GM23248 (cell line): ENCODE measurements around the gene NOSIP. TPM values are rescaled to one million over a fixed set of nuclear protein-coding genes. Genes with fewer than 3 reads are reported as not detected.
A peak's percentile ranks its signal among the peaks of the same experiment; 100 is the strongest.

ENCODE experiments used
- DNase-seq: peaks from one replicate; pipeline ENCODE4 v3.0.0-alpha.2; 2015
- H2AFZ ChIP-seq: fragments of 200-600 bp; sonication (generic); 2 replicates; pipeline ENCODE4 v1.6.1; 2016; ENCODE audit warnings: antibody characterized with exemption
- H3F3A ChIP-seq: fragments of 200-600 bp; sonication (generic); 2 replicates; pipeline ENCODE4 v1.6.1; 2016; ENCODE audit warnings: mild to moderate bottlenecking, antibody characterized with exemption, mixed run types; ENCODE audit not compliant: insufficient read depth
- H3K27ac ChIP-seq: fragments of 200-600 bp; sonication (generic); 2 replicates; pipeline ENCODE4 v1.5.1; 2016; ENCODE audit warnings: mild to moderate bottlenecking
- H3K27me3 ChIP-seq: fragments of 200-600 bp; sonication (generic); replicated peaks from 2 replicates; pipeline ENCODE4 v1.6.1; 2016; ENCODE audit warnings: mild to moderate bottlenecking; ENCODE audit not compliant: insufficient read depth
- H3K36me3 ChIP-seq: fragments of 200-600 bp; sonication (generic); 2 replicates; pipeline ENCODE4 v1.6.1; 2016; ENCODE audit warnings: low read depth, mild to moderate bottlenecking
- H3K4me1 ChIP-seq: fragments of 200-600 bp; sonication (generic); 2 replicates; pipeline ENCODE4 v1.6.1; 2016; ENCODE audit warnings: mild to moderate bottlenecking; ENCODE audit not compliant: insufficient read depth
- H3K4me2 ChIP-seq: fragments of 200-600 bp; sonication (generic); one replicate; pipeline ENCODE4 v1.6.1; 2016; ENCODE audit warnings: mild to moderate bottlenecking; ENCODE audit not compliant: unreplicated experiment
- H3K4me3 ChIP-seq: fragments of 200-600 bp; sonication (generic); 2 replicates; pipeline ENCODE4 v1.5.1; 2016; ENCODE audit warnings: mild to moderate bottlenecking
- H3K79me2 ChIP-seq: fragments of 200-600 bp; sonication (generic); 2 replicates; pipeline ENCODE4 v1.6.1; 2016; ENCODE audit warnings: mild to moderate bottlenecking; ENCODE audit not compliant: insufficient read depth
- H3K9ac ChIP-seq: fragments of 200-600 bp; sonication (generic); 2 replicates; pipeline ENCODE4 v1.6.1; 2016; ENCODE audit warnings: mild to moderate bottlenecking
- H3K9me2 ChIP-seq: fragments of 200-600 bp; sonication (generic); 2 replicates; pipeline ENCODE4 v1.6.1; 2016; ENCODE audit warnings: mixed run types, mild to moderate bottlenecking, moderate library complexity; ENCODE audit not compliant: insufficient read depth
- H3K9me3 ChIP-seq: fragments of 200-600 bp; sonication (generic); one replicate; pipeline ENCODE4 v1.6.1; 2017; ENCODE audit warnings: low read depth
- H4K20me1 ChIP-seq: fragments of 200-600 bp; sonication (generic); 2 replicates; pipeline ENCODE4 v1.6.0; 2016; ENCODE audit not compliant: insufficient read depth
- EZH2 ChIP-seq: fragments of 200-600 bp; sonication (generic); IDR thresholded peaks from 2 replicates; pipeline ENCODE4 v1.6.1; 2018; ENCODE audit warnings: antibody characterized with exemption, mild to moderate bottlenecking; ENCODE audit not compliant: insufficient read depth, poor library complexity, severe bottlenecking
- EZH2phosphoT487 ChIP-seq: fragments of 200-600 bp; sonication (generic); IDR thresholded peaks from 2 replicates; pipeline ENCODE4 v1.6.1; 2018; ENCODE audit warnings: antibody characterized with exemption, moderate library complexity, mild to moderate bottlenecking, low read depth; ENCODE audit not compliant: insufficient read depth
- WGBS, 2 experiments: methylation state at CpG; one replicate each; pipeline ENCODE4 v1.1.6; 2015 to 2017; ENCODE audit warnings: low lambda C conversion rate in 2 of 2, low coverage in 1 of 2; ENCODE audit errors: missing lambda C conversion rate in 2 of 2; 5-methylcytosine and 5-hydroxymethylcytosine counted together
- in situ Hi-C: fragments of 300-500 bp; cut with MboI; formaldehyde crosslinking; loops from 2 replicates; pipeline ENCODE4 v1.15.0; 2020
- polyA plus RNA-seq: library from polyadenylated mRNA; unstranded; fragments of >200 nt; fragmentation: Nextera tagmentation; extraction: Ambion mirVana; gene quantifications from 2 replicates; pipeline ENCODE4 v1.2.1, GENCODE V29; 2016
- total RNA-seq: library from RNA; depleted of rRNA; stranded (reverse); fragments of >200 nt; shearing (Covaris generic); gene quantifications from 2 replicates; pipeline ENCODE4 v1.2.3, GENCODE V29; 2014

The NOSIP gene
- total and polyA plus RNA-seq, 2 experiments from 2014 or later: 53.2 to 84.3 TPM

- Histone ChIP-seq H3K79me2 (peaks cover 100% of the 10 kb centered on the region), H3K4me1 (peaks cover 8% of the 10 kb centered on the region; the same call in 1 of the 2 replicates), H3K9me3 (no peaks in the 10 kb centered on the region), H3K9ac (no peak overlapping the region), H3K4me2 (no peak overlapping the region), H3K36me3 (peaks cover 12% of the 10 kb centered on the region; the same call in 1 of the 2 replicates), H3K4me3 (no peak overlapping the region), H3K27ac (no peak overlapping the region), H2AFZ (no peak overlapping the region), H3F3A (peaks cover 26% of the 10 kb centered on the region), H3K9me2 (no peaks in the 10 kb centered on the region), H3K27me3 (no peaks in the 10 kb centered on the region), H4K20me1 (0 out of 2 replicates have a peak, but pooled peaks cover 8% of the 10 kb centered on the region)
- DNase-seq: no peak
- 78 to 80% methylated on average over 11 of the region's 11 CpGs for WGBS, 2 experiments
- TF ChIP-seq EZH2phosphoT487 (no peak), EZH2 (no peak)
- in situ Hi-C loops: no loop called here
Measured at GRCh38 chr19:49570997-49571676, 9.2 kb downstream of the NOSIP start.

GRCh38 chr19:49570138-49570856 lies 10.1 kb downstream of the NOSIP start:
- WGBS, 2 experiments: 23% methylated on average over 14 of the region's 14 CpGs
- in situ Hi-C loops: no loop called here
- peaks cover 100% of the 10 kb centered on the region for H3K79me2 ChIP-seq

GRCh38 chr19:49567861-49568441 lies 12.4 kb downstream of the NOSIP start:
- Histone ChIP-seq H4K20me1 (0 out of 2 replicates have a peak, but pooled peaks cover 8% of the 10 kb centered on the region), H3K4me3 (no peak overlapping the region), H3K27ac (peak overlapping the region; percentile 29; the same call in 1 of the 2 replicates), H2AFZ (no peak overlapping the region), H3K4me1 (peaks cover 8% of the 10 kb centered on the region; the same call in 1 of the 2 replicates), H3K27me3 (no peaks in the 10 kb centered on the region), H3F3A (peaks cover 19% of the 10 kb centered on the region), H3K36me3 (no peaks in the 10 kb centered on the region), H3K9me2 (no peaks in the 10 kb centered on the region), H3K79me2 (peaks cover 100% of the 10 kb centered on the region), H3K4me2 (no peak overlapping the region), H3K9me3 (no peaks in the 10 kb centered on the region), H3K9ac (peak overlapping the region; percentile 19; the same call in 1 of the 2 replicates)
- DNase-seq: peak; percentile 57
- TF ChIP-seq EZH2phosphoT487 (no peak), EZH2 (no peak)
- in situ Hi-C loops: no loop called here
- WGBS, 2 experiments: 47% methylated on average over 9 of the region's 9 CpGs

More at GRCh38 chr19:49570138-49570856, 10.1 kb downstream of the NOSIP start:
- no peak for TF ChIP-seq EZH2
- TF ChIP-seq EZH2phosphoT487: no peak
- Histone ChIP-seq H3K4me1 (peaks cover 8% of the 10 kb centered on the region; the same call in 1 of the 2 replicates), H3K36me3 (peaks cover 4% of the 10 kb centered on the region; the same call in 1 of the 2 replicates), H3K27ac (no peak overlapping the region), H2AFZ (no peak overlapping the region), H3K4me2 (no peak overlapping the region), H3K27me3 (no peaks in the 10 kb centered on the region), H3F3A (peaks cover 26% of the 10 kb centered on the region), H3K9me2 (no peaks in the 10 kb centered on the region), H3K9me3 (no peaks in the 10 kb centered on the region), H3K9ac (no peak overlapping the region), H3K4me3 (no peak overlapping the region), H4K20me1 (0 out of 2 replicates have a peak, but pooled peaks cover 8% of the 10 kb centered on the region)
- peak; percentile 87 for DNase-seq

- 0 out of 2 replicates have a peak, but pooled peaks cover 8% of the 10 kb centered on the region for H4K20me1 ChIP-seq
Measured at GRCh38 chr19:49566302-49566701, 14.1 kb downstream of the NOSIP start.

More at GRCh38 chr19:49566302-49566701, 14.1 kb downstream of the NOSIP start:
- no peak overlapping the region for H3K9ac ChIP-seq
- peaks cover 8% of the 10 kb centered on the region; the same call in 1 of the 2 replicates for H3K4me1 ChIP-seq
- no peaks in the 10 kb centered on the region for H3K36me3 ChIP-seq
- in situ Hi-C loops: no loop called here
- no peak overlapping the region for H3K27ac ChIP-seq
- H3K9me3 ChIP-seq: no peaks in the 10 kb centered on the region
- no peak overlapping the region for H3K4me2 ChIP-seq
- H3K4me3 ChIP-seq: no peak overlapping the region
- 96 to 100% methylated on average over 3 of the region's 3 CpGs for WGBS, 2 experiments
- H2AFZ ChIP-seq: no peak overlapping the region
- H3F3A ChIP-seq: peaks cover 15% of the 10 kb centered on the region
- TF ChIP-seq EZH2phosphoT487 (no peak), EZH2 (no peak)
- no peaks in the 10 kb centered on the region for H3K27me3 ChIP-seq
- H3K79me2 ChIP-seq: peaks cover 100% of the 10 kb centered on the region
- no peaks in the 10 kb centered on the region for H3K9me2 ChIP-seq
- DNase-seq: no peak
